Neural cell (in vitro differentiated cells): ENCODE measurements around the gene FBLN7. TPM values are rescaled to one million over a fixed set of nuclear protein-coding genes. Genes with fewer than 3 reads are reported as not detected.

Source experiments
- H2AFZ ChIP-seq: fragments of 200-600, 300-800 bp; sonication (generic), shearing (Covaris generic); 2 replicates; pipeline ENCODE4 v1.6.0; 2014; ENCODE audit warnings: low read depth, mild to moderate bottlenecking, antibody characterized with exemption, low read length, moderate library complexity
- H3F3A ChIP-seq: fragments of 200-600 bp; shearing (Covaris generic); 2 replicates; pipeline ENCODE4 v1.6.1; 2016; ENCODE audit warnings: mild to moderate bottlenecking, moderate library complexity, mixed read lengths, antibody characterized with exemption, low read length; ENCODE audit not compliant: insufficient read depth, poor library complexity, severe bottlenecking
- H3K27ac ChIP-seq: fragments of 200-600, 300-800 bp; sonication (generic), shearing (Covaris generic); 2 replicates; pipeline ENCODE4 v1.5.1; 2014; ENCODE audit warnings: mild to moderate bottlenecking, low read length, moderate library complexity
- H3K27me3 ChIP-seq: fragments of 300-800, 200-600 bp; sonication (generic), shearing (Covaris generic); 2 replicates; pipeline ENCODE4 v1.6.0; 2014; ENCODE audit warnings: mild to moderate bottlenecking, low read depth, low read length, moderate library complexity; ENCODE audit not compliant: insufficient read depth
- H3K36me3 ChIP-seq: fragments of 300-800, 200-600 bp; sonication (generic), shearing (Covaris generic); 2 replicates; pipeline ENCODE4 v1.5.1; 2014; ENCODE audit warnings: mild to moderate bottlenecking, antibody characterized with exemption, low read length, moderate library complexity; ENCODE audit not compliant: insufficient read depth
- H3K4me2 ChIP-seq: fragments of 300-800, 200-600 bp; sonication (generic), shearing (Covaris generic); 2 replicates; pipeline ENCODE4 v1.6.0; 2014; ENCODE audit warnings: mild to moderate bottlenecking, low read length
- H3K4me3 ChIP-seq: fragments of 300-800, 200-600 bp; sonication (generic), shearing (Covaris generic); 2 replicates; pipeline ENCODE4 v1.5.1; 2014; ENCODE audit warnings: mild to moderate bottlenecking, low read length, moderate library complexity
- H3K79me2 ChIP-seq: fragments of 200-600 bp; shearing (Covaris generic); replicated peaks from 2 replicates; pipeline ENCODE4 v1.6.0; 2014; ENCODE audit warnings: mild to moderate bottlenecking, low read length, moderate library complexity; ENCODE audit not compliant: insufficient read depth
- H3K9ac ChIP-seq: fragments of 300-800, 200-600 bp; sonication (generic), shearing (Covaris generic); 2 replicates; pipeline ENCODE4 v1.6.1; 2016; ENCODE audit warnings: mild to moderate bottlenecking, low read length, mixed read lengths
- H3K9me2 ChIP-seq: fragments of 200-600 bp; shearing (Covaris generic); 2 replicates; pipeline ENCODE4 v1.6.1; 2016; ENCODE audit warnings: mild to moderate bottlenecking, low read length, mixed read lengths; ENCODE audit not compliant: insufficient read depth
- H3K9me3 ChIP-seq: fragments of 200-600, 300-800 bp; sonication (generic), shearing (Covaris generic); 2 replicates; pipeline ENCODE4 v1.6.1; 2016; ENCODE audit warnings: mild to moderate bottlenecking, mixed run types, low read length, moderate library complexity, mixed read lengths
- H4K20me1 ChIP-seq: fragments of 200-600 bp; shearing (Covaris generic); 2 replicates; pipeline ENCODE4 v1.6.1; 2016; ENCODE audit warnings: mild to moderate bottlenecking, mixed run types; ENCODE audit not compliant: insufficient read depth
- CTCF ChIP-seq: fragments of 450-650 bp; IDR thresholded peaks from 2 replicates; pipeline ENCODE4 v1.5.1; 2014; ENCODE audit warnings: antibody characterized with exemption, mild to moderate bottlenecking, moderate library complexity; ENCODE audit not compliant: poor library complexity, severe bottlenecking
- EP300 ChIP-seq: fragments of 450-650 bp; conservative IDR thresholded peaks from 2 replicates; pipeline ENCODE4 v1.6.1; 2014; ENCODE audit warnings: antibody characterized with exemption, mild to moderate bottlenecking, moderate library complexity; ENCODE audit not compliant: poor library complexity, severe bottlenecking
- EZH2 ChIP-seq: fragments of 200-600, 300-800 bp; shearing (Covaris generic), sonication (generic); IDR thresholded peaks from 2 replicates; pipeline ENCODE4 v1.6.1; 2014; ENCODE audit warnings: antibody characterized with exemption, low read length, borderline replicate concordance, mild to moderate bottlenecking; ENCODE audit not compliant: insufficient read depth, poor library complexity, severe bottlenecking
- MXI1 ChIP-seq: fragments of 450-650 bp; conservative IDR thresholded peaks from 2 replicates; pipeline ENCODE4 v1.6.1; 2014; ENCODE audit warnings: antibody characterized with exemption, mild to moderate bottlenecking; ENCODE audit not compliant: poor library complexity, severe bottlenecking
- POLR2AphosphoS5 ChIP-seq: IDR thresholded peaks from 2 replicates; pipeline ENCODE4 v1.6.1; 2012
- RAD21 ChIP-seq: fragments of 450-650 bp; conservative IDR thresholded peaks from 2 replicates; pipeline ENCODE4 v1.6.1; 2014; ENCODE audit warnings: antibody characterized with exemption, mild to moderate bottlenecking, moderate library complexity
- SMC3 ChIP-seq: fragments of 450-650 bp; conservative IDR thresholded peaks from 2 replicates; pipeline ENCODE4 v1.6.1; 2014; ENCODE audit warnings: antibody characterized with exemption, mild to moderate bottlenecking, moderate library complexity; ENCODE audit not compliant: poor library complexity
- TAF1 ChIP-seq: IDR thresholded peaks from 2 replicates; pipeline ENCODE4 v1.6.1; 2012; ENCODE audit warnings: low read depth
- polyA plus RNA-seq: library from polyadenylated mRNA; depleted of rRNA; stranded (reverse); fragments of >200 nt; gene quantifications from 2 replicates; pipeline ENCODE4 v1.2.3, GENCODE V29; 2014
- TF ChIP-seq, protein P1 (sequence below): IDR thresholded peaks from 2 replicates; pipeline ENCODE4 v1.6.1; 2012; ENCODE audit warnings: borderline replicate concordance

The FBLN7 gene
- polyA plus RNA-seq, 1 donor from 2014 or later, result not detected

- H3K79me2 ChIP-seq, result no peaks in the 10 kb centered on the region
- TF ChIP-seq TAF1, result no peak
- no peak for TF ChIP-seq EP300
- no peak for TF ChIP-seq SMC3
- TF ChIP-seq MXI1, result no peak
- TF ChIP-seq RAD21, result no peak
- no peak for TF ChIP-seq EZH2
- TF ChIP-seq POLR2AphosphoS5, result no peak
- no peak for TF ChIP-seq CTCF
- TF ChIP-seq, protein P1, sequence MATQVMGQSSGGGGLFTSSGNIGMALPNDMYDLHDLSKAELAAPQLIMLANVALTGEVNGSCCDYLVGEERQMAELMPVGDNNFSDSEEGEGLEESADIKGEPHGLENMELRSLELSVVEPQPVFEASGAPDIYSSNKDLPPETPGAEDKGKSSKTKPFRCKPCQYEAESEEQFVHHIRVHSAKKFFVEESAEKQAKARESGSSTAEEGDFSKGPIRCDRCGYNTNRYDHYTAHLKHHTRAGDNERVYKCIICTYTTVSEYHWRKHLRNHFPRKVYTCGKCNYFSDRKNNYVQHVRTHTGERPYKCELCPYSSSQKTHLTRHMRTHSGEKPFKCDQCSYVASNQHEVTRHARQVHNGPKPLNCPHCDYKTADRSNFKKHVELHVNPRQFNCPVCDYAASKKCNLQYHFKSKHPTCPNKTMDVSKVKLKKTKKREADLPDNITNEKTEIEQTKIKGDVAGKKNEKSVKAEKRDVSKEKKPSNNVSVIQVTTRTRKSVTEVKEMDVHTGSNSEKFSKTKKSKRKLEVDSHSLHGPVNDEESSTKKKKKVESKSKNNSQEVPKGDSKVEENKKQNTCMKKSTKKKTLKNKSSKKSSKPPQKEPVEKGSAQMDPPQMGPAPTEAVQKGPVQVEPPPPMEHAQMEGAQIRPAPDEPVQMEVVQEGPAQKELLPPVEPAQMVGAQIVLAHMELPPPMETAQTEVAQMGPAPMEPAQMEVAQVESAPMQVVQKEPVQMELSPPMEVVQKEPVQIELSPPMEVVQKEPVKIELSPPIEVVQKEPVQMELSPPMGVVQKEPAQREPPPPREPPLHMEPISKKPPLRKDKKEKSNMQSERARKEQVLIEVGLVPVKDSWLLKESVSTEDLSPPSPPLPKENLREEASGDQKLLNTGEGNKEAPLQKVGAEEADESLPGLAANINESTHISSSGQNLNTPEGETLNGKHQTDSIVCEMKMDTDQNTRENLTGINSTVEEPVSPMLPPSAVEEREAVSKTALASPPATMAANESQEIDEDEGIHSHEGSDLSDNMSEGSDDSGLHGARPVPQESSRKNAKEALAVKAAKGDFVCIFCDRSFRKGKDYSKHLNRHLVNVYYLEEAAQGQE, result no peak
- H2AFZ ChIP-seq, result no peak overlapping the region
- no peaks in the 10 kb centered on the region for H3K27me3 ChIP-seq
- H3K27ac ChIP-seq, result no peak overlapping the region
- H3K4me3 ChIP-seq, result no peak overlapping the region
- H4K20me1 ChIP-seq, result no peaks in the 10 kb centered on the region
- H3K36me3 ChIP-seq, result peaks cover 13% of the 10 kb centered on the region
- H3F3A ChIP-seq, result no peaks in the 10 kb centered on the region
- no peak overlapping the region for H3K9ac ChIP-seq
- H3K9me3 ChIP-seq, result peaks cover 5% of the 10 kb centered on the region
- H3K4me2 ChIP-seq, result no peak overlapping the region
- H3K9me2 ChIP-seq, result no peaks in the 10 kb centered on the region
These were observed 82.6 kb downstream of the FBLN7 start for GRCh38 chr2:112220831-112221230.

- Histone ChIP-seq H3K79me2 (no peaks in the 10 kb centered on the region), H4K20me1 (no peaks in the 10 kb centered on the region), H3K27me3 (no peaks in the 10 kb centered on the region), H2AFZ (no peak overlapping the region), H3K4me2 (no peak overlapping the region), H3K9me2 (no peaks in the 10 kb centered on the region), H3K36me3 (peaks cover 5% of the 10 kb centered on the region), H3K27ac (no peak overlapping the region), H3K9ac (no peak overlapping the region), H3K4me3 (no peak overlapping the region), H3F3A (no peaks in the 10 kb centered on the region), H3K9me3 (no peaks in the 10 kb centered on the region)
- TF ChIP-seq RAD21, result no peak
- TF ChIP-seq, protein P1, result no peak
- TF ChIP-seq EZH2, result no peak
- TF ChIP-seq MXI1, result no peak
- TF ChIP-seq CTCF, result no peak
- no peak for TF ChIP-seq POLR2AphosphoS5
- TF ChIP-seq SMC3, result no peak
- TF ChIP-seq TAF1, result no peak
- TF ChIP-seq EP300, result no peak
These were observed 91.2 kb downstream of the FBLN7 start for GRCh38 chr2:112229348-112229747.
